Renal pelvis (tissue), 4 donors: ENCODE measurements around the gene PRDX3. TPM values are rescaled to one million over a fixed set of nuclear protein-coding genes. Genes with fewer than 3 reads are reported as not detected.

Experiments
- DNase-seq: peaks from one replicate; pipeline ENCODE4 v3.0.0-alpha.2; 2013
- polyA plus RNA-seq, 3 donors: library from polyadenylated mRNA; unstranded; fragments of 120-200 nt; gene quantifications; one replicate each; pipeline ENCODE4 v1.2.1, GENCODE V29; 2013; ENCODE audit not compliant: insufficient read length in 3 of 3

Gene PRDX3
- polyA plus RNA-seq, 3 donors = 257 to 264 (median 261) TPM

- no peak for DNase-seq
Observed at GRCh38 chr10:119133949-119134348, 44.7 kb downstream of the PRDX3 start.

- DNase-seq = no peak
Observed at GRCh38 chr10:119132521-119133345, 45.9 kb downstream of the PRDX3 start.

- no peak for DNase-seq
Observed at GRCh38 chr10:119131512-119132240, 46.9 kb downstream of the PRDX3 start.

- no peak for DNase-seq
Observed at GRCh38 chr10:119129721-119130120, 48.9 kb downstream of the PRDX3 start.

- DNase-seq = no peak
Observed at GRCh38 chr10:119125942-119126341, 52.7 kb downstream of the PRDX3 start.

GRCh38 chr10:119120875-119121274 is 57.7 kb downstream of the PRDX3 start:
- no peak for DNase-seq

- no peak for DNase-seq
Observed at GRCh38 chr10:119120413-119120867, 58.2 kb downstream of the PRDX3 start.

GRCh38 chr10:119119400-119119799 is 59.2 kb downstream of the PRDX3 start:
- DNase-seq = no peak

- no peak for DNase-seq
Observed at GRCh38 chr10:119118231-119118630, 60.4 kb downstream of the PRDX3 start.

Other genes with a start within 250 kb of the PRDX3 start
- gene NANOS1, start 149.1 kb downstream of the PRDX3 start, polyA plus RNA-seq = 1 to 10 TPM; 2.5 to 4.4 (median 3.1) TPM
- gene EIF3A, start 98.0 kb downstream of the PRDX3 start, polyA plus RNA-seq = 100 to 1,000 TPM; 184 to 206 (median 188) TPM
- gene DENND10, start 74.7 kb downstream of the PRDX3 start, polyA plus RNA-seq = 10 to 100 TPM; 50.2 to 60.6 (median 53.5) TPM
- gene SFXN4, start 13.1 kb downstream of the PRDX3 start, polyA plus RNA-seq = 10 to 100 TPM; 32.5 to 48.8 (median 36.7) TPM
- 10 to 100 TPM; 17.1 to 18.6 (median 17.7) TPM for gene GRK5, start 28.8 kb upstream of the PRDX3 start, polyA plus RNA-seq